Esophagus squamous epithelium (tissue), 4 donors: Measurements from ENCODE around the gene ASAP2.

Source experiments
- CTCF ChIP-seq, 6 experiments: fragments of 450-650 bp in 4 of 6; fragments of 200-600 bp in 2 of 6; sonication (generic) in 2 of 6; IDR thresholded peaks; one replicate each; pipeline ENCODE4 v1.5.1; 2016 to 2019; ENCODE audit warnings: antibody characterized with exemption in 6 of 6, mild to moderate bottlenecking in 4 of 6, moderate library complexity in 4 of 6
- POLR2A ChIP-seq, 4 donors: fragments of 450-650 bp; IDR thresholded peaks; one replicate each; pipeline ENCODE4 v1.6.1; 2017; ENCODE audit warnings: antibody characterized with exemption in 4 of 4, mild to moderate bottlenecking in 4 of 4, moderate library complexity in 3 of 4

- TF ChIP-seq CTCF (IDR thresholded peaks at IDR 0.05) (no peak), POLR2A (IDR thresholded peaks at IDR 0.05) (no peak)
These were observed 238.5 kb downstream of the ASAP2 start for GRCh38 chr2:9445089-9445488.
